ENCODE results near the gene CCDC159.
"Not testable (repeated sequence)": the region's sequence is repeated elsewhere in the genome, so short reads cannot be mapped to it uniquely, and the experiment has no call there.

Gene CCDC159

GRCh38 chr19:11338569-11339253 is 7.6 kb upstream of the CCDC159 start:
- no peak for DNase-seq (ENCODE audit: low read depth)

- peak; percentile 90 for DNase-seq (ENCODE audit: low read depth)
These were observed 6.8 kb upstream of the CCDC159 start, which contains the start of gene RAB3D for GRCh38 chr19:11339254-11340098. Gene RAB3D (minus strand): TSS chr19:11339657. CDS start chr19:11337399, 2,258 bp downstream.

DNA sequence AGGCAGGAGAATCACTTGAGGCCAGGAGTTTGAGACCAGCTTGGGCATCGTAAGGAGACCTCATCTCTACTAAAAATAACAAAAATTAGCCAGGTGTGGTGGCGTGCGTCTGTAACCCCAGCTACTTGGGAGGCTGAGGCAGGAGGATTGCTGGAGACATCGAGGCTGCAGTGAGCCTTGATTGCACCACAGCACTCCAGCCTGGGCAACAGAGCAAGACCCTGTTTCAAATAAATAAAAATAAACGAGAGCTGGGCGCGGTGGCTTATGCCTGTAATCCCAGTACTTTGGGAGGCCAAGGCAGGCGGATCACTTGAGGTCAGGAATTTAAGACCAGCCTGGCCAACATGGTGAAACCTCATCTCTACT is 6.2 kb upstream of the CCDC159 start:
- DNase-seq (ENCODE audit: low read depth): not testable (repeated sequence)

DNA sequence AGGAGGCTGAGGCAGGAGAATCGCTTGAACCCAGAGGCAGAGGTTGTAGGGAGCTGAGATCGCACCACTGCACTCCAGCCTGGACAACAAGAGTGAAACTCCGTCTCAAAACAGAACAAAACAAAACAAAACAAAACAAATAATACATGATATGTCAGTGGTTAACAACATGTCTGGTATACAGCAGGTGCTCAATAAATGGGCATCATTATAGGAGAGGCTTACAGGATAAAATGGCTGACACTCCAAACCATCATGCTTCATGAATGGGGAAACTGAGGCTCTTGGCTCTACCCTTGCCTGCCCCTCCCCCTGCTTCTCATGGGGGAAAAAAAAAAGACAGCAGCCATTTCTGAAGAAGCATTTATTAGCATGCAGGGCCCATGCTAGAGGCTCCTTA is 3.9 kb upstream of the CCDC159 start:
- no peak for DNase-seq (ENCODE audit: low read depth)

DNA sequence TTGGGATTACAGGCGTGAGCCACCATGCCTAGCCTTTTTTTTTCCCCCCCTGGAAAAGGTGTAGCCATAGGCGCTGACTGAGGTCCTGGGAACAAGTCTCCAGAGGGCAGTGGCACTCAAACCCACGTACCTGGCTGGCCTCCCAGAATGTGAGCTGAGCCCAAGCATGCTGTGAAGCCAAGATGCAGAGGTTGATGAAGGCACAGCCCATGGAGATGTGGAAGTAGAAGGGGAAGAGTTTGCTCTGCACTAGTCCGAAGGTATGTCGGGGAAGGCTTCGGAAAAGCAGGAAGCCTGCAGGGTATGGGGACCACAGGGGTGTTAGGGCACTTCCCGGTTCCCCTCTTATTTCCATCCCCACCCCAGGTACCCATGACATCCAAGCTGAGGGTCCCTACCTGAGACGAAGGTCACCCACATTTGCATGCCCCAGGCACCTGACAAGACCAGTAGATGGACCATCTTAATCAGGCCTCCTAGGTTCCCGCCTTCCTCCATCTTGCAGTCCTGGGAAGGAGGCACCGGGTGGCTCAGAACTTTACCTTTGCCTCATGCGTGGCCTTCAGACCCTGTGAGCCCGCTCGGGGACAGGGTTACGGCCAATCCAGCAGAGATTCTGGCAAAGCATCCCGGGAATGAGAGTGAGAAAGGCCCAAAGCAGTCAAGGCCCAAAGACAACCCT is 1.1 kb upstream of the CCDC159 start:
- DNase-seq (ENCODE audit: low read depth): no peak

DNA sequence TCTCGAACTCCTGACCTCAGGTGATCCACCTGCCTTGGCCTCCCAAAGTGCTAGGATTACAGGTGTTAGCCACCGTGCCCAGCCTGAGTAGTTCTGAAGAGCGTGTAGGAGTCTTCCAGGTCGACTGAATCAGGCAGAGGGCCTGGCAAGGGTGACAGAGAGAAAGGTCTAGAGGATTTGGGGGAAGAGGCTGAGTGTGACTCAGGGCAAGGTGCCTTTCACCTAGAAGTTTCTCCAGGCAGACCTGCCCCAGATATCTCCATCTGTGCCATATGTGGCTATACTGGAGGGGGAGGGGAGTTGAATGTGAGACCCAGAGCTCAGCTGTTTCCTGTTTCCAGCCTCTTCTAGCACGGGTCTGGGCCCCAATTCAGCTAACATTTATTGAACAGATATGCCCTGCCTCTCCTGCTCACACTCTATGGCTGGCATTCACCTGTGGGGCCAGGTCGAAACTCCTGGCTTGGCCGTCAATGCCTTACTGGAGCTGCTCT is 1.3 kb downstream of the CCDC159 start:
- no peak for DNase-seq (ENCODE audit: low read depth)

DNA sequence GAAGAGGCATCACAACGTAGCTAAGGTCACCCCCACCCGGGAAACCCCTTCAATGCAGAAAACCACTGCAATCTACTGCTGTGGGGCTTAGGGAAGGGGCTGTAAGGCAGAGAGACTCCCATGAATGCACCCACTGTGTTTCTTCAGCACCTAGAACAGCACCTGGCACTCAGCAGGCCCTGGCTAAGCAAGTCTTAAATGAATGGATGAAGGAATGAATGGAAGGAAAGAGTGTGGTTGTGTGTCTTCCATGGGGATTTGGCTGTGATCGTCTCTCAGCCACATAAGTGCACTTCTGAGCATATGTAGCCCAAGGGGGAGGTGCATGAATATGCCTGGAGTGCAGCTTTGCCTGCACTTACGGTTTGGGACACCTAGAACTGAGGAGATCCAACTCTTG is 2.9 kb downstream of the CCDC159 start:
- DNase-seq (ENCODE audit: low read depth): no peak

DNA sequence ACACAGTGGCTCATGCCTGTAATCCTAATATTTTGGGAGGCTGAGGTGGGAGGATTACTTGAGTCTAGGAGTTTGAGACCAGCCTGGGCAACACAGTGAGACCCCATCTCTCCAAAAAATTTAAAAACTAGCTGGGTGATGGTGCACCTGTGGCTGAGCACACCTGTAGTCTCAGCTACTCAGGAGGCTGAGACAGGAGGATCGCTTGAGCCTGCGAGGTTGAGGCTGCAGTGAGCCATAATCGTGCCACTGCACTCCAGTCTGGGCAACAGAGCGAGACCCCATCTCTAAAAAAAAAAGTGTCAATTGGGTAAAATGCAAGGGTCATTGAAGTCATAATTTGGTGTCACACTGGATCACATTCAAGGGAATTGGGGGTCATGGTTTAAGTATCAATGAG is 7.8 kb downstream of the CCDC159 start:
- DNase-seq (ENCODE audit: low read depth): not testable (repeated sequence)

DNA sequence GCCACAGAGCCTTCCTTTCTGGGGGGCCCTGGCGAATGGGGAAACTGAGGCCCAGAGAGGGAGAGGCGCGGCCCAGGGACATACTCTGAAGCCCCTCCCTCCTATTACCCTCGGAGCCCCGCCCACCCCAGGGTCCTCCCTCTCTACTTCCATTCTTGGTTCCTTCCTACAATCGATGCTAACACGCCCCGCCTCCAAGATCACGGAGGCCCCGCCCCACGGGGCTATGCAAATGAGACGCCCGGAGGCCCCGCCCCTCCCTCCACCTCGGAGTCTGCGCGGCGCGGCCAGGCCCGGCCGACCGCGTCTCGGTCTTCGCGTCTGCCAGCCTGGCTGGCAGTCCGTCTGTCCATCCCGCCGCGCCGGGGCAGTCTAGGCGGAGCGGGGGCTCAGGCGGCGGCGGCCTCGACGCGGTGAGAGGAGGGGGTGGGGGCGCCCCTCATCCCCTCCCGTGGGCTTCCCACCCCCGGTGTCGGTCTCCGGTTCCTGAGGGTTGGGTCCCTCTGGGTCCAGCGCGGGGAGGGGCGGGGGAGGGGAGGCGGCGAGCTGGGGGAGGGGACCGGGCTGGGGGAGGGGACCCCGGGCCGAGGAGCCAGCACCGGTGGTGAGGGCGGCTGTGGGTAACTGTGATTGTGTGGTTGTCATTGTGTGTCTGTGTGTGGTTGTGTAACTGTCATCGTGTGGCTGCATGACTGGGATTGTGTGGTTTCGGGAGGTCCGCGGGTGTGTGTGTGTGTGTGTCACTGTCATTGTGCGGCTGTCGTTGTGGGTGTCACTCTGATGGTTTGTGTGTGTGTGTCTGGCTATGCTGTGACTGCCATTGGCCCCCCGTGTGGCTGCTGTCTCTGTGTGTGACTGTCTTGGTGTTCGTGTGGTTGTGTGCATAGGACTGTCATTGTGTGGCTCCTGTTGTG is 9.1 kb downstream of the CCDC159 start, which contains the start of gene PLPPR2:
Gene PLPPR2, plus strand, starts transcription at position 273 of the 914 bp plus-strand sequence. CDS start 2,242 bp downstream, outside the sequence.
- DNase-seq (ENCODE audit: low read depth): peak; percentile 92

- DNase-seq (ENCODE audit: low read depth): no peak
These were observed 9.7 kb downstream of the CCDC159 start for GRCh38 chr19:11356074-11356397.

- no peak for DNase-seq (ENCODE audit: low read depth)
These were observed 10.6 kb downstream of the CCDC159 start for GRCh38 chr19:11356676-11357550.

- DNase-seq (ENCODE audit: low read depth): no peak
These were observed 13.1 kb downstream of the CCDC159 start for GRCh38 chr19:11359421-11359820.

GRCh38 chr19:11361037-11361770 is 14.9 kb downstream of the CCDC159 start:
- DNase-seq (ENCODE audit: low read depth): no peak

- no peak for DNase-seq (ENCODE audit: low read depth)
These were observed 15.7 kb downstream of the CCDC159 start for GRCh38 chr19:11361771-11362731.

DNA sequence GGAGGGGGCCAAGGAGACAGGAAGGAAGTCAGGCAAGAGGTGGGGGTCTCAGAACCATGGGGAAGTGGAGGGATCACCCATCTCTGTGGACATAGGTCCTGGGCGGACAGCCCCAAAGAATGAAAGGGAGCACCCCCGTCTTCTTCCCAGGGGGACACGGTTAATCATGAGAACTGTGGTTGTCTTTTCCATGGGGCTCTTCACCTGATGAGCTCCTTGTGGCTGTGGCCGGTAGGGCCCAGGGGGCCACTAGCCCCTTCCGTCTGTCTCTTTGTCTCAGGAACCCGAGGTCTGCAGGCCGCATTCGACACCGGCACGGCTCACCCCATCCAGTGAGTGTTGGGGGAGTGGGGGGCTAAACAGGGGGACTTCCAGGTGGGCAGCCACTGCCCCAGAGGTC is 17.6 kb downstream of the CCDC159 start:
- DNase-seq (ENCODE audit: low read depth): no peak

DNA sequence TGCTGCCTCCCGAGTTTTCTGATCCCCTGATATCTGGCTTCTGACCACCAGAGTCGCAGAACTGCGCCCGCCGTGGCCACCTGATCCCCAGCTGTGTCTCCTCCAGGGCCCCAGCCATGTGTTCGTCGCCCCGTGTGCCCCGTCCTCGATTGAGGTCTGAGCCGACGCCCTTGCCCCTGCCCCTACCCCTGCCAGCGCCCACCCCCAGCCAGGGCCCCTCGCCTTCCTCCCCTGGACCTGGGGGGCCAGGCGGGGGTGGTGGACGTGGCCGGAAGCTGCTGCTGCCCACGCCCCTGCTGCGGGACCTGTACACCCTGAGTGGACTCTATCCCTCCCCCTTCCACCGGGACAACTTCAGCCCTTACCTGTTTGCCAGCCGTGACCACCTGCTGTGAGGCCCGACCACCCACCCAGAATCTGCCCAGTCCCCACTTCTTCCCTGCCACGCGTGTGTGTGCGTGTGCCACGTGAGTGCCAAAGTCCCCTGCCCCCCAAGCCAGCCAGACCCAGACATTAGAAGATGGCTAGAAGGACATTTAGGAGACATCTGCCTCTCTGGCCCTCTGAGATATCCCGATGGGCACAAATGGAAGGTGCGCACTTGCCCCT is 18.1 kb downstream of the CCDC159 start:
- DNase-seq (ENCODE audit: low read depth): no peak

DNA sequence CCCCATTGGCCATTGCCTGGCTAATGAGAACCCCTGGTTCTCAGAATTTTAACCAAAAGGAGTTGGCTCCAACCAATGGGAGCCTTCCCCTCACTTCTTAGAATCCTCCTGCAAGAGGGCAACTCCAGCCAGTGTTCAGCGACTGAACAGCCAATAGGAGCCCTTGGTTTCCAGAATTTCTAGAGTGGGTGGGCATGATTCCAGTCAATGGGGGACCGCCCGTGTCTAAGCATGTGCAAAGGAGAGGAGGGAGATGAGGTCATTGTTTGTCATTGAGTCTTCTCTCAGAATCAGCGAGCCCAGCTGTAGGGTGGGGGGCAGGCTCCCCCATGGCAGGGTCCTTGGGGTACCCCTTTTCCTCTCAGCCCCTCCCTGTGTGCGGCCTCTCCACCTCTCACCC is 18.6 kb downstream of the CCDC159 start:
- no peak for DNase-seq (ENCODE audit: low read depth)

DNA sequence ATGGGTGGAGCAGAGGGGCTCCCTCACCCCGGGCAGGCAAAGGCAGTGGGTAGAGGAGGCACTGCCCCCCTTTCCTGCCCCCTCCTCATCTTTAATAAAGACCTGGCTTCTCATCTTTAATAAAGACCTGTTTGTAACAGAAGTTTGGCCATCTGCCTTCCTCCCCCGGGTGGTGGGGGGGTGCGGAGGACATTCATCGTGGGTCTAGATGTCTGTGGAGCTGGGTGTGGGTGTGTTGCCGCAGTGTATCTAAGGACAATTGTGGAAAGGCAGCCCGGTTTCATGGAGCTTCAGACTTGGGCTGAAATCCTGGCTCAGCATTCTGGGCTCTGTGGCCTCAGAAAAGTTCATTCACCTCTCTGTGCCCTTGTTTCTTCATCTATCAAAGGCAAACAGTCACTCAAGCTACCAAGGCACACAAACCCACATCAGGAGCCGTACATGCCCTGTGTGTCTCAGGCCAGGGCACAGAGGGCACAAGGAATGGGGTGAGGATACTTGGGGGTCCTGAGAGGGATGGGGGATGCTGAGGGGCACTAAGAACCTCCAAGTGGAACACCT is 19.3 kb downstream of the CCDC159 start:
- no peak for DNase-seq (ENCODE audit: low read depth)
